CD14-positive monocyte (primary cell): Measurements from ENCODE around the gene DDN. TPM values are rescaled to one million over a fixed set of nuclear protein-coding genes. Genes with fewer than 3 reads are reported as not detected.

Source experiments
- DNase-seq, 3 donors: peaks; one replicate each; pipeline ENCODE4 v3.0.0-alpha.2; 2011 to 2022
- H2AFZ ChIP-seq: 2 replicates; pipeline ENCODE4 v1.6.0; 2012; ENCODE audit warnings: mild to moderate bottlenecking, low read depth, low read length, inconsistent platforms; ENCODE audit not compliant: insufficient read depth, poor library complexity, severe bottlenecking
- H3K27ac ChIP-seq, 2 donors: 1 replicate in 1 of 2; 2 replicates in 1 of 2; pipeline ENCODE4 v1.5.1; 2012 to 2013; ENCODE audit warnings: low read length in 2 of 2, control low read depth in 1 of 2, inconsistent platforms in 1 of 2, low read depth in 1 of 2, mild to moderate bottlenecking in 1 of 2
- H3K27me3 ChIP-seq, 2 donors: one replicate each; pipeline versions ENCODE4 v1.6.0 to v1.6.1; 2011 to 2013; ENCODE audit warnings: low read length in 2 of 2; ENCODE audit not compliant: control insufficient read depth in 2 of 2, insufficient read depth in 2 of 2
- H3K36me3 ChIP-seq, 2 donors: replicated peaks in 1 of 2; 1 replicate in 1 of 2; 2 replicates in 1 of 2; pipeline versions ENCODE4 v1.5.1 to v1.6.1; 2012 to 2013; ENCODE audit warnings: low read length in 2 of 2, control low read depth in 1 of 2, inconsistent platforms in 1 of 2, mild to moderate bottlenecking in 1 of 2; ENCODE audit not compliant: insufficient read depth in 2 of 2, control insufficient read depth in 1 of 2
- H3K4me1 ChIP-seq, 2 donors: 1 replicate in 1 of 2; 2 replicates in 1 of 2; pipeline versions ENCODE4 v1.5.1 to v1.6.1; 2012 to 2013; ENCODE audit warnings: low read length in 2 of 2, control low read depth in 1 of 2, inconsistent platforms in 1 of 2, mild to moderate bottlenecking in 1 of 2, moderate library complexity in 1 of 2; ENCODE audit not compliant: insufficient read depth in 2 of 2, control insufficient read depth in 1 of 2
- H3K4me2 ChIP-seq: replicated peaks from 2 replicates; pipeline ENCODE3; 2012; ENCODE audit warnings: low read length, moderate library complexity, mild to moderate bottlenecking; ENCODE audit not compliant: poor library complexity, severe bottlenecking; ENCODE audit errors: extremely low read depth
- H3K4me3 ChIP-seq, 3 experiments: fragments of 200-600 bp in 1 of 3; sonication (generic) in 1 of 3; replicated peaks in 1 of 3; 1 replicate in 2 of 3; 2 replicates in 1 of 3; pipeline ENCODE4 v1.5.1; 2011 to 2013; ENCODE audit warnings: low read length in 3 of 3, mild to moderate bottlenecking in 3 of 3, control low read depth in 2 of 3, low read depth in 2 of 3, inconsistent platforms in 1 of 3, moderate library complexity in 1 of 3
- H3K79me2 ChIP-seq: 2 replicates; pipeline ENCODE4 v1.6.0; 2012; ENCODE audit warnings: mild to moderate bottlenecking, control low read depth, inconsistent platforms, low read length, moderate library complexity; ENCODE audit not compliant: insufficient read depth
- H3K9ac ChIP-seq: 2 replicates; pipeline ENCODE4 v1.6.0; 2017; ENCODE audit warnings: low read length, mild to moderate bottlenecking; ENCODE audit not compliant: insufficient read depth, poor library complexity, severe bottlenecking
- H3K9me3 ChIP-seq, 2 donors: replicated peaks in 1 of 2; 1 replicate in 1 of 2; 2 replicates in 1 of 2; pipeline versions ENCODE4 v1.5.1 to v1.6.1; 2012 to 2013; ENCODE audit warnings: low read length in 2 of 2, control low read depth in 1 of 2; ENCODE audit not compliant: control insufficient read depth in 1 of 2, insufficient read depth in 1 of 2
- H4K20me1 ChIP-seq: 2 replicates; pipeline ENCODE4 v1.6.0; 2012; ENCODE audit warnings: mild to moderate bottlenecking, low read length, control low read depth, moderate library complexity; ENCODE audit not compliant: insufficient read depth
- H3K27ac Mint-ChIP-seq, 7 donors: one replicate each; pipeline ENCODE4 v1.8.0; 2020; ENCODE audit warnings: mild to moderate bottlenecking in 7 of 7, mixed read lengths in 7 of 7, moderate library complexity in 6 of 7, inconsistent platforms in 2 of 7
- H3K27me3 Mint-ChIP-seq, 3 donors: one replicate each; pipeline ENCODE4 v1.8.0; 2021 to 2022; ENCODE audit warnings: low read depth in 3 of 3, mild to moderate bottlenecking in 3 of 3, mixed read lengths in 3 of 3, moderate library complexity in 3 of 3, inconsistent platforms in 1 of 3
- H3K36me3 Mint-ChIP-seq, 2 donors: one replicate each; pipeline ENCODE4 v1.8.0; 2020; ENCODE audit warnings: mixed read lengths in 2 of 2, inconsistent platforms in 1 of 2, mild to moderate bottlenecking in 1 of 2
- H3K4me1 Mint-ChIP-seq: one replicate; pipeline ENCODE4 v1.8.0; 2020; ENCODE audit warnings: mild to moderate bottlenecking, mixed read lengths
- H3K4me3 Mint-ChIP-seq, 2 donors: one replicate each; pipeline ENCODE4 v1.8.0; 2020; ENCODE audit warnings: mild to moderate bottlenecking in 2 of 2, mixed read lengths in 2 of 2, moderate library complexity in 1 of 2
- H3K9me3 Mint-ChIP-seq, 7 donors: one replicate each; pipeline ENCODE4 v1.8.0; 2020 to 2022; ENCODE audit warnings: mixed read lengths in 7 of 7, mild to moderate bottlenecking in 6 of 7, moderate library complexity in 6 of 7, inconsistent platforms in 2 of 7
- CTCF ChIP-seq: fragments of 200-600 bp; IDR thresholded peaks from one replicate; pipeline ENCODE4 v1.8.0; 2022; ENCODE audit warnings: antibody characterized with exemption, mild to moderate bottlenecking
- WGBS: methylation state at CpG from one replicate; pipeline ENCODE4 v1.1.5; 2013; ENCODE audit warnings: missing lambda C conversion rate; ENCODE audit not compliant: insufficient coverage; 5-methylcytosine and 5-hydroxymethylcytosine counted together
- intact Hi-C, 2 donors: fragments of 100-400 bp; cut with micrococcal nuclease; formaldehyde crosslinking; loops; one replicate each; pipeline versions ENCODE4 v1.15.0 to v1.15.1; 2023
- polyA plus RNA-seq, 3 donors: library from polyadenylated mRNA; depleted of rRNA in 1 of 3; unstranded in 2 of 3; stranded (reverse) in 1 of 3; fragments of 300-500 nt in 2 of 3; fragments of >200 nt in 1 of 3; fragmentation: Illumina TruSeq in 2 of 3; gene quantifications; 1 replicate in 2 of 3; 2 replicates in 1 of 3; pipeline ENCODE4 v1.2.3, GENCODE V29; 2012 to 2021

DDN gene
- polyA plus RNA-seq, 3 donors, result 0.27 TPM; not detected in 2

GRCh38 chr12:49043856-49044258 is 44.7 kb upstream of the DDN start:
- H3K27me3 Mint-ChIP-seq, result no peaks in the 10 kb centered on the region
- H3K9me3 ChIP-seq, result no peaks in the 10 kb centered on the region
- H3K9me3 Mint-ChIP-seq, result no peaks in the 10 kb centered on the region
- peaks cover 92 to 100% of the 10 kb centered on the region in 2 donors for H3K36me3 Mint-ChIP-seq
- H3K27ac ChIP-seq, result no peak overlapping the region
- H3K4me2 ChIP-seq, result no peak overlapping the region
- intact Hi-C loops, result loop anchor here in 1 of 2 donors (10.0 kb wide), 1 partner anchor 49 kb away; the partner anchor contains the start of gene DDN
- no peak overlapping the region for H3K4me3 Mint-ChIP-seq
- peak; percentile 79 for TF ChIP-seq CTCF
- DNase-seq, result peak; percentile 48 to 61 (median 49)
- H4K20me1 ChIP-seq, result peaks cover 97% of the 10 kb centered on the region
- H3K4me1 Mint-ChIP-seq, result no peaks in the 10 kb centered on the region
- H3K79me2 ChIP-seq, result peaks cover 6% of the 10 kb centered on the region
- peak overlapping the region in 3 of 7 donors; percentile 43 to 50 (median 43) for H3K27ac Mint-ChIP-seq
- H3K36me3 ChIP-seq, result peaks cover 100% of the 10 kb centered on the region in 2 donors
- no peaks in the 10 kb centered on the region for H3K4me1 ChIP-seq
- H3K4me3 ChIP-seq, result no peak overlapping the region
- H2AFZ ChIP-seq, result no peak overlapping the region
- WGBS, result 47% methylated on average over 7 of the region's 11 CpGs
- no peaks in the 10 kb centered on the region for H3K27me3 ChIP-seq
- H3K9ac ChIP-seq, result no peak overlapping the region

- WGBS, result 97% methylated on average over 4 of the region's 4 CpGs
- Mint-ChIP-seq H3K36me3 (peaks cover 92 to 100% of the 10 kb centered on the region in 2 donors), H3K4me3 (no peak overlapping the region), H3K4me1 (no peaks in the 10 kb centered on the region), H3K9me3 (no peaks in the 10 kb centered on the region), H3K27me3 (no peaks in the 10 kb centered on the region), H3K27ac (peak overlapping the region in 3 of 7 donors; percentile 6 to 66 (median 26))
- Histone ChIP-seq H3K4me1 (no peaks in the 10 kb centered on the region), H3K4me3 (no peak overlapping the region), H4K20me1 (peaks cover 97% of the 10 kb centered on the region), H3K79me2 (peaks cover 5% of the 10 kb centered on the region), H3K27me3 (no peaks in the 10 kb centered on the region), H3K36me3 (peaks cover 100% of the 10 kb centered on the region in 2 donors), H2AFZ (no peak overlapping the region), H3K27ac (no peak overlapping the region), H3K9me3 (no peaks in the 10 kb centered on the region), H3K9ac (no peak overlapping the region), H3K4me2 (no peak overlapping the region)
- TF ChIP-seq CTCF, result no peak
- intact Hi-C loops, result loop anchor here in 1 of 2 donors (10.0 kb wide), 1 partner anchor 48 kb away; the partner anchor contains the start of gene DDN
- no peak for DNase-seq
Measured at GRCh38 chr12:49043241-49043640, 44.1 kb upstream of the DDN start.
